GM21825 (cell line): Measurements from ENCODE around the gene TSPAN1.

Source experiments
- ATAC-seq: cut with Tn5 transposase; IDR thresholded peaks from one replicate; pipeline ENCODE4 v1.9.1; 2021; ENCODE audit warnings: mild to moderate bottlenecking, moderate library complexity; ENCODE audit not compliant: unreplicated experiment

TSPAN1 gene

GRCh38 chr1:46186076-46186475 is 11.2 kb downstream of the TSPAN1 start:
- ATAC-seq: no peak

GRCh38 chr1:46187106-46187869 is 12.4 kb downstream of the TSPAN1 start:
- ATAC-seq: no peak

- ATAC-seq: no peak
These were observed 13.6 kb downstream of the TSPAN1 start for GRCh38 chr1:46188295-46189030.

GRCh38 chr1:46190539-46190938 is 15.7 kb downstream of the TSPAN1 start:
- ATAC-seq: no peak

- ATAC-seq: no peak
These were observed 16.3 kb downstream of the TSPAN1 start for GRCh38 chr1:46191033-46191701.

- ATAC-seq: no peak
These were observed 17.3 kb downstream of the TSPAN1 start for GRCh38 chr1:46192171-46192570.

GRCh38 chr1:46193285-46193684 is 18.4 kb downstream of the TSPAN1 start:
- ATAC-seq: no peak

- ATAC-seq: no peak
These were observed 19.2 kb downstream of the TSPAN1 start for GRCh38 chr1:46193984-46194570.

- ATAC-seq: no peak
These were observed 19.8 kb downstream of the TSPAN1 start for GRCh38 chr1:46194641-46195193.

- ATAC-seq: no peak
These were observed 21.7 kb downstream of the TSPAN1 start for GRCh38 chr1:46196609-46197008.

- ATAC-seq: no peak
These were observed 22.7 kb downstream of the TSPAN1 start for GRCh38 chr1:46197560-46197963.

GRCh38 chr1:46197964-46198811 is 23.3 kb downstream of the TSPAN1 start, which contains the start of gene POMGNT1:
Gene POMGNT1, minus strand, starts transcription at chr1:46198434. Its CDS starts 613 bp downstream, at chr1:46197821.
- peak; percentile 85 for ATAC-seq

- no peak for ATAC-seq
These were observed 24.4 kb downstream of the TSPAN1 start for GRCh38 chr1:46199233-46199749.

GRCh38 chr1:46203738-46204405 is 29.0 kb downstream of the TSPAN1 start:
- ATAC-seq: no peak

- ATAC-seq: no peak
These were observed 29.5 kb downstream of the TSPAN1 start for GRCh38 chr1:46204406-46204742.

- no peak for ATAC-seq
These were observed 30.3 kb downstream of the TSPAN1 start for GRCh38 chr1:46205141-46205540.

- ATAC-seq: no peak
These were observed 30.9 kb downstream of the TSPAN1 start for GRCh38 chr1:46205791-46206190.

GRCh38 chr1:46206399-46206798 is 31.5 kb downstream of the TSPAN1 start:
- ATAC-seq: no peak

GRCh38 chr1:46210561-46210960 is 35.7 kb downstream of the TSPAN1 start:
- ATAC-seq: no peak
